NCI-H2029 (cell line): ENCODE measurements around the gene TCP10L.
"Not testable (repeated sequence)": the region's sequence is repeated elsewhere in the genome, so short reads cannot be mapped to it uniquely, and the experiment has no call there.

ENCODE experiments used
- DNase-seq: peaks from one replicate; lab custom pipeline; 2025; lab: John Stamatoyannopoulos, UW

Gene TCP10L

GRCh38 chr21:32585970-32586369 lies 647 bp upstream of the TCP10L start:
- DNase-seq = no peak

- DNase-seq = no peak
Observed at GRCh38 chr21:32584472-32584871, 851 bp downstream of the TCP10L start.

- DNase-seq = no peak
Observed at GRCh38 chr21:32581732-32582131, 3.6 kb downstream of the TCP10L start.

- DNase-seq = no peak
Observed at GRCh38 chr21:32580949-32581348, 4.4 kb downstream of the TCP10L start.

GRCh38 chr21:32578107-32578691 lies 7.1 kb downstream of the TCP10L start:
- DNase-seq = no peak

GRCh38 chr21:32576011-32576410 lies 9.3 kb downstream of the TCP10L start:
- DNase-seq = no peak

GRCh38 chr21:32574946-32575925 lies 10.1 kb downstream of the TCP10L start:
- DNase-seq = no peak

- DNase-seq = peak; percentile 12
Observed at GRCh38 chr21:32572574-32573420, 12.5 kb downstream of the TCP10L start.

- no peak for DNase-seq
Observed at GRCh38 chr21:32570456-32570855, 14.9 kb downstream of the TCP10L start.

GRCh38 chr21:32569261-32570230 lies 15.8 kb downstream of the TCP10L start:
- DNase-seq = peak; percentile 49

- DNase-seq = no peak
Observed at GRCh38 chr21:32567626-32568025, 17.7 kb downstream of the TCP10L start.

GRCh38 chr21:32566741-32567389 lies 18.5 kb downstream of the TCP10L start:
- DNase-seq = no peak

- no peak for DNase-seq
Observed at GRCh38 chr21:32565856-32566465, 19.4 kb downstream of the TCP10L start.

GRCh38 chr21:32562915-32563314 lies 22.4 kb downstream of the TCP10L start:
- DNase-seq = no peak

GRCh38 chr21:32562426-32562825 lies 22.9 kb downstream of the TCP10L start:
- no peak for DNase-seq

GRCh38 chr21:32561476-32561875 lies 23.8 kb downstream of the TCP10L start:
- DNase-seq = not testable (repeated sequence)

GRCh38 chr21:32560896-32561295 lies 24.4 kb downstream of the TCP10L start:
- DNase-seq = no peak

- no peak for DNase-seq
Observed at GRCh38 chr21:32559006-32559610, 26.2 kb downstream of the TCP10L start.

GRCh38 chr21:32558106-32558505 lies 27.2 kb downstream of the TCP10L start:
- no peak for DNase-seq
